Stimulated activated CD4-positive, alpha-beta T cell treated with anti-CD3 and anti-CD28 coated beads, Interleukin-15, amount 100 ng/mL, for 1 hour (primary cell): ENCODE measurements around the gene ARHGAP32.
"Not testable (repeated sequence)": the region's sequence is repeated elsewhere in the genome, so short reads cannot be mapped to it uniquely, and the experiment has no call there.

Experiments used
- DNase-seq, 2 donors: peaks; one replicate each; pipeline ENCODE4 v3.0.0-alpha.2; 2020; ENCODE audit warnings: low read depth in 1 of 2, low spot score in 1 of 2

ARHGAP32 gene

GRCh38 chr11:129204150-129204838, 12.2 kb upstream of the ARHGAP32 start:
- no peak for DNase-seq

GRCh38 chr11:129202646-129203045, 10.5 kb upstream of the ARHGAP32 start:
- no peak for DNase-seq

GRCh38 chr11:129195682-129196081, 3.6 kb upstream of the ARHGAP32 start:
- DNase-seq: no peak

GRCh38 chr11:129191649-129192048, 476 bp downstream of the ARHGAP32 start:
- DNase-seq: no peak

GRCh38 chr11:129190087-129190486, 2.0 kb downstream of the ARHGAP32 start:
- no peak for DNase-seq

GRCh38 chr11:129189646-129190045, 2.5 kb downstream of the ARHGAP32 start:
- DNase-seq: no peak

GRCh38 chr11:129185082-129185481, 7.0 kb downstream of the ARHGAP32 start:
- DNase-seq: not testable (repeated sequence)

GRCh38 chr11:129184581-129184980, 7.5 kb downstream of the ARHGAP32 start:
- DNase-seq: no peak

GRCh38 chr11:129167315-129167714, 24.8 kb downstream of the ARHGAP32 start:
- no peak for DNase-seq

GRCh38 chr11:129163714-129164164, 28.4 kb downstream of the ARHGAP32 start:
- no peak for DNase-seq

GRCh38 chr11:129157080-129157479, 35.0 kb downstream of the ARHGAP32 start:
- DNase-seq: not testable (repeated sequence)

- no peak for DNase-seq
Measured at GRCh38 chr11:129155745-129156144, 36.4 kb downstream of the ARHGAP32 start.

GRCh38 chr11:129148487-129148886, 43.6 kb downstream of the ARHGAP32 start:
- DNase-seq: no peak

- DNase-seq: no peak
Measured at GRCh38 chr11:129146191-129146590, 45.9 kb downstream of the ARHGAP32 start.

- DNase-seq: no peak
Measured at GRCh38 chr11:129145276-129145675, 46.8 kb downstream of the ARHGAP32 start.

- DNase-seq: no peak
Measured at GRCh38 chr11:129144256-129144655, 47.9 kb downstream of the ARHGAP32 start.

- DNase-seq: no peak
Measured at GRCh38 chr11:129143335-129143734, 48.8 kb downstream of the ARHGAP32 start.

GRCh38 chr11:129141748-129142523, 50.2 kb downstream of the ARHGAP32 start:
- DNase-seq: no peak

- no peak for DNase-seq
Measured at GRCh38 chr11:129131316-129131715, 60.8 kb downstream of the ARHGAP32 start.

- DNase-seq: not testable (repeated sequence)
Measured at GRCh38 chr11:129128881-129129620, 63.1 kb downstream of the ARHGAP32 start.

- no peak for DNase-seq
Measured at GRCh38 chr11:129119036-129119435, 73.1 kb downstream of the ARHGAP32 start.
